Stomach (tissue), 9 donors: ENCODE results near the gene RNASEL. TPM values are rescaled to one million over a fixed set of nuclear protein-coding genes. Genes with fewer than 3 reads are reported as not detected.

Experiments
- DNase-seq, 2 donors: peaks; one replicate each; pipeline versions ENCODE4 v3.0.0 to v3.0.0-alpha.2; 2013 to 2019
- H3K27ac ChIP-seq, 5 donors: fragments of 200-600 bp in 4 of 5; sonication (generic) in 4 of 5; one replicate each; pipeline ENCODE4 v1.5.1; 2013 to 2019; ENCODE audit warnings: mild to moderate bottlenecking in 1 of 5, moderate library complexity in 1 of 5
- H3K27me3 ChIP-seq, 3 donors: fragments of 200-600 bp; sonication (generic); one replicate each; pipeline ENCODE4 v1.5.1; 2017 to 2019; ENCODE audit warnings: mixed run types in 1 of 3
- H3K36me3 ChIP-seq, 4 donors: fragments of 200-600 bp; sonication (generic); 1 replicate in 3 of 4; 2 replicates in 1 of 4; pipeline ENCODE4 v1.5.1; 2016 to 2019
- H3K4me1 ChIP-seq, 4 donors: fragments of 200-600 bp; sonication (generic); one replicate each; pipeline ENCODE4 v1.5.1; 2016 to 2019
- H3K4me3 ChIP-seq, 4 donors: fragments of 200-600 bp; sonication (generic) in 3 of 4; one replicate each; pipeline ENCODE4 v1.5.1; 2016 to 2019; ENCODE audit warnings: mild to moderate bottlenecking in 1 of 4
- H3K9me3 ChIP-seq, 4 donors: fragments of 200-600 bp; sonication (generic); one replicate each; pipeline ENCODE4 v1.5.1; 2016 to 2019
- EP300 ChIP-seq: sonication (generic); formaldehyde crosslinking; IDR thresholded peaks from one replicate; pipeline ENCODE4 v1.6.1; 2017; ENCODE audit warnings: antibody characterized with exemption
- POLR2A ChIP-seq, 4 donors: fragments of 450-650 bp; IDR thresholded peaks; one replicate each; pipeline ENCODE4 v1.6.1; 2016; ENCODE audit warnings: antibody characterized with exemption in 4 of 4, control low read depth in 2 of 4, mild to moderate bottlenecking in 1 of 4, moderate library complexity in 1 of 4
- POLR2AphosphoS5 ChIP-seq, 3 donors: sonication (generic); formaldehyde crosslinking; IDR thresholded peaks; one replicate each; pipeline ENCODE4 v1.6.1; 2016; ENCODE audit warnings: antibody characterized with exemption in 3 of 3
- WGBS, 5 donors: extraction: QIAGEN DNeasy Blood & Tissue Kit in 3 of 5; methylation state at CpG; one replicate each; pipeline versions ENCODE4 v1.1.5 to v1.1.7; 2013 to 2018; 5-methylcytosine and 5-hydroxymethylcytosine counted together
- intact Hi-C: fragments of 100-400 bp; cut with DNase I; formaldehyde crosslinking; loops from one replicate; pipeline ENCODE4 v1.15.1; 2023; ENCODE audit warnings: low total_unique reads
- polyA plus RNA-seq, 3 donors: library from polyadenylated mRNA; stranded (reverse); fragments of 200-250 nt; gene quantifications; one replicate each; pipeline ENCODE4 v1.2.3, GENCODE V29; 2013
- total RNA-seq, 5 donors: library from RNA; depleted of rRNA; stranded (reverse); fragments of >200 nt; gene quantifications; one replicate each; pipeline versions ENCODE4 v1.1.0 to v1.2.3, GENCODE V29; 2014 to 2016
- TF ChIP-seq, protein P1 (sequence below), 7 experiments: fragments of 450-650 bp in 4 of 7; fragments of 200-600 bp in 3 of 7; sonication (generic) in 3 of 7; IDR thresholded peaks; one replicate each; pipeline ENCODE4 v1.5.1; 2016 to 2019; ENCODE audit warnings: antibody characterized with exemption in 7 of 7, control low read depth in 2 of 7, mild to moderate bottlenecking in 1 of 7
- donor health status: healthy with polysubstance abuse.
- donor health status: Bipolar disorder and iron deficiency.
- donor health status: healthy.

Gene RNASEL
- total and polyA plus RNA-seq, 8 donors: 3.2 to 11.1 (median 5.1) TPM

GRCh38 chr1:182555493-182555892 lies 33.6 kb downstream of the RNASEL start:
- H3K4me1 ChIP-seq: no peaks in the 10 kb centered on the region
- intact Hi-C loops: no loop called here
- no peak for DNase-seq
- no peaks in the 10 kb centered on the region for H3K27me3 ChIP-seq
- peaks cover 0 to 17% (median 11%) of the 10 kb centered on the region in 4 donors for H3K9me3 ChIP-seq
- H3K4me3 ChIP-seq: no peak overlapping the region
- TF ChIP-seq POLR2A (IDR thresholded peaks at IDR 0.05): no peak
- no peak for TF ChIP-seq EP300
- no peak for TF ChIP-seq POLR2AphosphoS5 (IDR thresholded peaks at IDR 0.05)
- TF ChIP-seq, protein P1, sequence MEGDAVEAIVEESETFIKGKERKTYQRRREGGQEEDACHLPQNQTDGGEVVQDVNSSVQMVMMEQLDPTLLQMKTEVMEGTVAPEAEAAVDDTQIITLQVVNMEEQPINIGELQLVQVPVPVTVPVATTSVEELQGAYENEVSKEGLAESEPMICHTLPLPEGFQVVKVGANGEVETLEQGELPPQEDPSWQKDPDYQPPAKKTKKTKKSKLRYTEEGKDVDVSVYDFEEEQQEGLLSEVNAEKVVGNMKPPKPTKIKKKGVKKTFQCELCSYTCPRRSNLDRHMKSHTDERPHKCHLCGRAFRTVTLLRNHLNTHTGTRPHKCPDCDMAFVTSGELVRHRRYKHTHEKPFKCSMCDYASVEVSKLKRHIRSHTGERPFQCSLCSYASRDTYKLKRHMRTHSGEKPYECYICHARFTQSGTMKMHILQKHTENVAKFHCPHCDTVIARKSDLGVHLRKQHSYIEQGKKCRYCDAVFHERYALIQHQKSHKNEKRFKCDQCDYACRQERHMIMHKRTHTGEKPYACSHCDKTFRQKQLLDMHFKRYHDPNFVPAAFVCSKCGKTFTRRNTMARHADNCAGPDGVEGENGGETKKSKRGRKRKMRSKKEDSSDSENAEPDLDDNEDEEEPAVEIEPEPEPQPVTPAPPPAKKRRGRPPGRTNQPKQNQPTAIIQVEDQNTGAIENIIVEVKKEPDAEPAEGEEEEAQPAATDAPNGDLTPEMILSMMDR (IDR thresholded peaks at IDR 0.05): no peak
- 78 to 93% (median 88%) methylated on average over 1 of the region's 1 CpG for WGBS, 5 donors
- H3K27ac ChIP-seq: no peak overlapping the region
- H3K36me3 ChIP-seq: no peaks in the 10 kb centered on the region

GRCh38 chr1:182552527-182552926 lies 36.5 kb downstream of the RNASEL start:
- Histone ChIP-seq H3K4me1 (no peaks in the 10 kb centered on the region), H3K4me3 (no peak overlapping the region), H3K27me3 (no peaks in the 10 kb centered on the region), H3K9me3 (peaks cover 0 to 17% (median 11%) of the 10 kb centered on the region in 4 donors), H3K27ac (no peak overlapping the region), H3K36me3 (no peaks in the 10 kb centered on the region)
- TF ChIP-seq, protein P1 (IDR thresholded peaks at IDR 0.05): no peak
- TF ChIP-seq POLR2A (IDR thresholded peaks at IDR 0.05) (no peak), POLR2AphosphoS5 (IDR thresholded peaks at IDR 0.05) (no peak), EP300 (no peak)
- WGBS, 5 donors: 86 to 97% (median 91%) methylated on average over 2 of the region's 2 CpGs
- intact Hi-C loops: no loop called here
- DNase-seq: no peak

GRCh38 chr1:182549811-182550210 lies 39.2 kb downstream of the RNASEL start:
- Histone ChIP-seq H3K4me3 (no peak overlapping the region), H3K36me3 (no peaks in the 10 kb centered on the region), H3K9me3 (peaks cover 0 to 17% (median 11%) of the 10 kb centered on the region in 4 donors), H3K27ac (no peak overlapping the region), H3K4me1 (no peaks in the 10 kb centered on the region), H3K27me3 (no peaks in the 10 kb centered on the region)
- TF ChIP-seq POLR2A (IDR thresholded peaks at IDR 0.05) (no peak), POLR2AphosphoS5 (IDR thresholded peaks at IDR 0.05) (no peak), EP300 (no peak)
- TF ChIP-seq, protein P1 (IDR thresholded peaks at IDR 0.05): no peak
- intact Hi-C loops: no loop called here
- WGBS, 5 donors: 15 to 25% (median 16%) methylated on average over 1 of the region's 1 CpG
- no peak for DNase-seq

GRCh38 chr1:182549346-182549745 lies 39.7 kb downstream of the RNASEL start:
- no peak for DNase-seq
- Histone ChIP-seq H3K9me3 (peaks cover 0 to 17% (median 11%) of the 10 kb centered on the region in 4 donors), H3K27me3 (no peaks in the 10 kb centered on the region), H3K4me3 (no peak overlapping the region), H3K27ac (no peak overlapping the region), H3K4me1 (no peaks in the 10 kb centered on the region), H3K36me3 (no peaks in the 10 kb centered on the region)
- TF ChIP-seq POLR2AphosphoS5 (IDR thresholded peaks at IDR 0.05) (no peak), EP300 (no peak), POLR2A (IDR thresholded peaks at IDR 0.05) (no peak)
- TF ChIP-seq, protein P1 (IDR thresholded peaks at IDR 0.05): no peak
- intact Hi-C loops: no loop called here
